Placental epithelial cell (primary cell): ENCODE results near the gene TRPM4. TPM values are rescaled to one million over a fixed set of nuclear protein-coding genes. Genes with fewer than 3 reads are reported as not detected.

Experiments
- total RNA-seq: library from RNA; depleted of rRNA; stranded (reverse); fragments of >200 nt; gene quantifications from 2 replicates; pipeline ENCODE4 v1.2.3, GENCODE V29; 2012

The TRPM4 gene
- 35.0 and 36.5 TPM in 2 replicates for total RNA-seq

GRCh38 chr19:49157445-49158224, at the start of gene TRPM4:
TRPM4 (plus strand) TSS chr19:49157792; CDS start chr19:49157867, 75 bp downstream.

GRCh38 chr19:49113762-49114629, 43.6 kb upstream of the TRPM4 start, which contains the start of gene LIN7B:
LIN7B (plus strand) TSS chr19:49114370; CDS start chr19:49114405, 35 bp downstream.

GRCh38 chr19:49118565-49119410, 38.8 kb upstream of the TRPM4 start, which contains the start of gene C19orf73:
C19orf73 (minus strand) TSS chr19:49119143; CDS start chr19:49119022, 121 bp downstream.

GRCh38 chr19:49119411-49120324, 37.9 kb upstream of the TRPM4 start, which contains the start of gene PPFIA3:
PPFIA3 (plus strand) TSS chr19:49119544; CDS start chr19:49127874, 8,330 bp downstream.

GRCh38 chr19:49155005-49155819, 2.4 kb upstream of the TRPM4 start, which contains the start of gene HRC:
HRC (minus strand) TSS chr19:49155396; CDS start chr19:49155237, 159 bp downstream.

Other genes starting within 250 kb of the TRPM4 start
- gene DHDH, start 224.1 kb upstream of the TRPM4 start, total RNA-seq = 1.2 TPM in 1 of 2 replicates, not detected in the other
- gene BAX, start 202.9 kb upstream of the TRPM4 start, total RNA-seq = 41.6 and 99.3 TPM in 2 replicates
- 1,769 and 2,040 TPM in 2 replicates for gene FTL, start 192.5 kb upstream of the TRPM4 start, total RNA-seq
- 66.0 and 128 TPM in 2 replicates for gene GYS1, start 164.5 kb upstream of the TRPM4 start, total RNA-seq
- gene RUVBL2, start 163.9 kb upstream of the TRPM4 start, total RNA-seq = 108 and 286 TPM in 2 replicates
- not detected in 2 replicates for gene LHB, start 140.7 kb upstream of the TRPM4 start, total RNA-seq
- gene CGB3, start 133.5 kb upstream of the TRPM4 start, total RNA-seq = not detected in 2 replicates
- not detected in 2 replicates for gene CGB2, start 125.9 kb upstream of the TRPM4 start, total RNA-seq
- gene CGB1, start 120.9 kb upstream of the TRPM4 start, total RNA-seq = not detected in 2 replicates
- gene CGB5, start 113.9 kb upstream of the TRPM4 start, total RNA-seq = 0.39 TPM in 1 of 2 replicates, not detected in the other
- gene CGB8, start 108.7 kb upstream of the TRPM4 start, total RNA-seq = 0.39 and 2.3 TPM in 2 replicates
- gene CGB7, start 100.0 kb upstream of the TRPM4 start, total RNA-seq = 2.2 and 4.7 TPM in 2 replicates
- 6.7 and 20.8 TPM in 2 replicates for gene NTF4, start 93.0 kb upstream of the TRPM4 start, total RNA-seq
- under 0.01 TPM in 1 of 2 replicates, not detected in the other for gene KCNA7, start 85.1 kb upstream of the TRPM4 start, total RNA-seq
- 147 and 205 TPM in 2 replicates for gene SNRNP70, start 72.3 kb upstream of the TRPM4 start, total RNA-seq
- gene LIN7B, start 43.4 kb upstream of the TRPM4 start, total RNA-seq = 5.1 and 13.0 TPM in 2 replicates
- gene C19orf73, start 38.6 kb upstream of the TRPM4 start, total RNA-seq = 1.2 and 1.3 TPM in 2 replicates
- gene PPFIA3, start 38.2 kb upstream of the TRPM4 start, total RNA-seq = 8.1 and 10.2 TPM in 2 replicates
- 0.11 and 0.39 TPM in 2 replicates for gene HRC, start 2.4 kb upstream of the TRPM4 start, total RNA-seq
- under 0.01 TPM in 1 of 2 replicates, not detected in the other for gene SLC6A16, start 167.4 kb downstream of the TRPM4 start, total RNA-seq
- gene CD37, start 177.6 kb downstream of the TRPM4 start, total RNA-seq = not detected in 2 replicates
- 5.1 and 18.8 TPM in 2 replicates for gene TEAD2, start 204.6 kb downstream of the TRPM4 start, total RNA-seq
- gene DKKL1, start 206.1 kb downstream of the TRPM4 start, total RNA-seq = 0.39 TPM in 1 of 2 replicates, not detected in the other
- not detected in 2 replicates for gene KASH5, start 230.5 kb downstream of the TRPM4 start, total RNA-seq